Measurements from ENCODE around the gene KRT80. TPM values are rescaled to one million over a fixed set of nuclear protein-coding genes. Genes with fewer than 3 reads are reported as not detected.

Gene KRT80
- total and polyA plus RNA-seq, 2 donors (not counting 3 experiments of a cell fraction or from before 2014, with no cell fraction given) = 13.6 to 23.7 TPM

GRCh38 chr12:52215587-52216031 is 23.8 kb upstream of the KRT80 start:
- H3K9me3 ChIP-seq (replicated peaks; ENCODE audit: control insufficient read depth, insufficient read depth, low read length) = no peaks in the 10 kb centered on the region
- DNase-seq (ENCODE audit: low read depth, low spot score) = peak; percentile 89
- intact Hi-C loops (cut with micrococcal nuclease) (loop anchor here (1.0 to 10.0 kb wide), 3 partner anchors 15 to 659 kb away; no protein-coding TSS in a partner anchor), dilution Hi-C loops (cut with MboI; ENCODE audit: extremely low pct_ligation_motif_present, low sequenced_read_pairs) (no loop called here)
- no peak overlapping the region for H3K4me3 ChIP-seq (replicated peaks in 1 of 3; ENCODE audit: insufficient read depth in 1 of 3, low read depth in 1 of 3, low read length in 3 of 3)
- BruUV-seq (replicated peaks) = no TSS peak
- POLR2A ChIA-PET = interaction anchor here (2.5 kb wide), 1 partner anchor 23 kb away, joined by 13 read pairs; the partner anchor contains the start of gene KRT80
- peak; percentile 54 for TF ChIP-seq MYC (IDR thresholded peaks at IDR 0.05; ENCODE audit: low read depth, low read length)
- peak; percentile 98 for TF ChIP-seq FOS (IDR thresholded peaks at IDR 0.05; ENCODE audit: borderline replicate concordance, insufficient read depth, low read length)
- peak; percentile 96 for TF ChIP-seq GATA2 (IDR thresholded peaks at IDR 0.05; ENCODE audit: insufficient read depth, insufficient read length, low read depth, low read length)
- TF ChIP-seq POLR2AphosphoS5 (IDR thresholded peaks at IDR 0.05; ENCODE audit: insufficient read depth, low read depth, low read length) = peak; percentile 95
- TF ChIP-seq CTCF (IDR thresholded peaks at IDR 0.05; ENCODE audit: extremely low read depth in 1 of 2, insufficient read depth in 1 of 2, low read depth in 1 of 2, low read length in 2 of 2) = no peak
- TF ChIP-seq JUN (IDR thresholded peaks at IDR 0.05; ENCODE audit: borderline replicate concordance, insufficient read depth, insufficient read length, low read depth) = peak; percentile 70
- no peak for TF ChIP-seq MAX (IDR thresholded peaks at IDR 0.05; ENCODE audit: insufficient read depth, insufficient read length)
- TF ChIP-seq EZH2 (IDR thresholded peaks at IDR 0.05; ENCODE audit: borderline replicate concordance, low read depth, low read length, severe bottlenecking) = no peak
- TF ChIP-seq POLR2A (IDR thresholded peaks at IDR 0.05; ENCODE audit: low read depth, low read length) = peak; percentile 28
- peak overlapping the region; percentile 96 for H3K27ac ChIP-seq (ENCODE audit: insufficient read depth, low read depth, low read length)
- CTCF ChIA-PET = interaction anchor here (0.6 to 8.1 kb wide), 14 partner anchors 8 to 655 kb away, joined by 3 to 138 read pairs (median 4); partner anchors contain the start of genes KRT7 and KRT80
- H3K27me3 ChIP-seq (ENCODE audit: control insufficient read depth in 2 of 2, insufficient read depth in 2 of 2, low read length in 2 of 2) = no peaks in the 10 kb centered on the region
- peak overlapping the region; percentile 62 for H3K9ac ChIP-seq (replicated peaks; ENCODE audit: extremely low read depth, insufficient read depth, low read length)
- H4K20me1 ChIP-seq (replicated peaks; ENCODE audit: control insufficient read depth, extremely low read depth, insufficient read depth, low read length) = no peaks in the 10 kb centered on the region
- H2AFZ ChIP-seq (ENCODE audit: low read depth, low read length) = no peak overlapping the region
- H3K4me1 ChIP-seq (ENCODE audit: control insufficient read depth, extremely low read depth, insufficient read depth, low read length) = peaks cover 33% of the 10 kb centered on the region
- FAIRE-seq = peak; percentile 96
- H3K79me2 ChIP-seq (ENCODE audit: control insufficient read depth, insufficient read depth, low read length) = no peaks in the 10 kb centered on the region
- no peaks in the 10 kb centered on the region for H3K9me1 ChIP-seq (replicated peaks; ENCODE audit: control insufficient read depth, extremely low read depth, insufficient read depth, low read length)
- peak overlapping the region; percentile 32 for H3K4me2 ChIP-seq (ENCODE audit: insufficient read depth, low read length)
- no peaks in the 10 kb centered on the region for H3K36me3 ChIP-seq (ENCODE audit: control insufficient read depth in 2 of 2, extremely low read depth in 1 of 2, insufficient read depth in 2 of 2, low read length in 2 of 2)

All from endothelial cell of umbilical vein (primary cell).